GM20431 (cell line): Measurements from ENCODE around the gene KCNQ2.

Experiments used
- in situ Hi-C: fragments of 300-500 bp; cut with MseI, MboI; formaldehyde crosslinking; loops from one replicate; pipeline ENCODE4 v1.15.0; 2020; ENCODE audit warnings: low sequenced_read_pairs; ENCODE audit not compliant: unreplicated experiment

Gene KCNQ2

DNA sequence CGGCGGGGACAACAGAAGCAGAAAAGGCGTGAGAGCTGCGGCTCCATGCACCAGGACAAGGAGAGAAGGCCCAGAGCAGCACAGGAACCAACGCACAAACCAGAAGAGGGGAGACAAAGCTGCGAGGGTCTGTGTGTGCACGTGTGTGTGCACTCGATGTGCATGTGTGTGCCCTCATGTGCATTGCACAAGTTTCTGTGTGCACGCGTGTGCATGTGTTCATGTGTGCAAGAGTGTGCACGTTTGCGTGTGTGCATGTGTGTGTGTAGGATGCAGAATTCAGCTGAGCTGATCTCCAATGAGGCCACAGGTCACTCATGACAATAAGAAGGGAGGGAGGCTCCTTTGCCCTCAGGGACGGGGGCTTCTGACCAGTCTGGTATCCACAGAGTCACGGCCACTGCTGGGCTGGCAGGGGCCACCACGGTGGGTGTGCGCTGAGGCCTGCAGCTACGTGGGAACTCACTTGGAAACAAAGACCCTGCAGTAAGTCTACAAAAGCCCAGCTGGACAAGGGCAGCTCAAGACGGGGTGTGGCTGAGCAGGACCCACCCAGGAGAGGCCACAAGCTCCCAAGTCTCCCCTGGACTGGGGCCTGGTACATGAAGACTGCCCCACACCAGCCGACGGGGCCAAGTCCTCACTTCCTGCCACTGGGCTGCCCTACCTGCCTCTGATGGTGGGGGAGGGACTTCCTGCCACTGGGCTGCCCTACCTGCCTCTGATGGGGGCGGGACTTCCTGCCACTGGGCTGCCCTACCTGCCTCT is 63.2 kb downstream of the KCNQ2 start:
- in situ Hi-C loops: no loop called here

DNA sequence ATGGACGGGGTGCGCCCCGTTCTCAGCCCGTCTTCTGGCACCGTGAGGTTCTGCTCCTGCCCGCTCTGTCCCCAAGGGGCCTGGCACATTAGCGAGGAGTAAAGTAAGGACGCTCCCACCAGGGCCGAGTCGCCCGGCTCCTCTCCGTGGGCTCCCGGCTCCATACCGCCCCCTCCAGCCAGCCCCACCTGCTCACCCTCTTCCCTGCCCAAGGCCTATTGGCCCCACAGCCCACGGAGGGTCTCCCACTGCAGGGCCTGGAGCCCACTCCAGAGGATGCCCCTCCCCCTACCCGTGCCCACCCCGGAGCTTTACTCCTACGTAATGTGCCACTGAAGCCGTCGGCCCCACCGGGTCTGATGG is 63.8 kb downstream of the KCNQ2 start:
- in situ Hi-C loops: no loop called here

DNA sequence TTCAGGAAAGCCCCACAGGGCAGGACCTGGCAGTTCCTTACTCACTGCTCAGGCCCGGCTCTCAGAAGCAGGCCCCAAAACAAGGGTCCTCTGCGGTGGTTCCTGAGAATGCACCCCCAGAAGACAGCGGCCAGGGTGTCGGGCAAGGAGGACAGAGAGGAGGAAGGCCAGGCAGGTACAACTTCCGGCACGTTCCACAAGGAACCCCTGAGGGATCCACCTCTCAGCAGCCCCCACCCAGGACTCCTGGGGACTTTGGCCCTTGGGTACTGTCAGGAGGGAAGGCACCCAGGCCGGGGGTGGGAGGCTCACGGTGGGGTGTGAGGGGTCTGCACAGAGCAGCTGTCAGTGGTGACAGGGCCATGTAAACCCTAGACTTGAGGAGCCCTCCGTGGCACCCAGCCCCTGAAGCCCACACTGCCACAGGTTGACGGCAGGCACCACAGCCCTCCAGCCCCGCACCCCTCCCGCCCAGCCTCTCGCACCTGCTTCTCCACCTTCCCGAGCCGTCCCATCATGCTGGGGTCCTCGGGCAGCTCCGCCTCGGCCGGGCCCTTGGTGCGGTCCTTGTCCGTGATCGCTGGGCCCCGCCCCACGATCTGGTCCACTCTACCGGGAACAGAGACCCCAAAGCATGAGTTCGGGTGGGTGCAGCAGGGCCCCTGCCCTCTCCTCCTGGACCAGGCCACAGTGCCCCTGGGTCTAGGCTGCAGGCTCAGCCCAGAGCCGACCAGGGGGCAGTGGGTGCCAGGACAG is 64.3 kb downstream of the KCNQ2 start:
- in situ Hi-C loops: no loop called here

DNA sequence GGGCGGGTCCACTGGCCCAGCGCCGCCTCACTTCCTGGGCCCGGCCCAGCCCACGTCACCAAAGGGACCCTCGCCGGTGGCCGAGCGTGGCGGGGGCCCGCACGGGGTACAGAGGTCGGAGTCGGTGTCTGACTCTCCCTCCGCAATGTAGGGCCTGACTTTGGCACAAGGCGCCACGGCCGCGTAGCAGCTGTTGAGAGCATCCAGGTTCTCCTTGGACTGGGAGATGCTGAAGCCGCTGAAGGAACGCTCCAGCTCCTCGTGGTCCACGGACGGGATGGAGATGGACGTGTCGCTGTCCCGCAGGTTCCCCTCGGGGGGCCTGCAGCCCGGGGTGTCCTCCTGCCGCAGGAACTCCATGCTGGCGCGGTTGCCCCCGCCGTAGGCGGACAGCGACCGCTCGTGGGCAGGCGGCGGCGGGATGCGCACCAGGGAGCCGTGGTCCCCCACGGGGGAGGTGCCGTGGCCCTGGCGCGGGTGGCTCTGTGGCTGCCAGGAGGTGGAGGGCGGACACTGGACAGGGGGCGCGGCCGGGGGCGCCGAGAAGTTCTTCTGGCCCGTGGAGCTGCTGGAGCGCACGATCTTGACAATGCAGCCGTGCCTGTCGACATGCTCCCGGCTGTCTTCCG is 65.7 kb downstream of the KCNQ2 start:
- in situ Hi-C loops: no loop called here

DNA sequence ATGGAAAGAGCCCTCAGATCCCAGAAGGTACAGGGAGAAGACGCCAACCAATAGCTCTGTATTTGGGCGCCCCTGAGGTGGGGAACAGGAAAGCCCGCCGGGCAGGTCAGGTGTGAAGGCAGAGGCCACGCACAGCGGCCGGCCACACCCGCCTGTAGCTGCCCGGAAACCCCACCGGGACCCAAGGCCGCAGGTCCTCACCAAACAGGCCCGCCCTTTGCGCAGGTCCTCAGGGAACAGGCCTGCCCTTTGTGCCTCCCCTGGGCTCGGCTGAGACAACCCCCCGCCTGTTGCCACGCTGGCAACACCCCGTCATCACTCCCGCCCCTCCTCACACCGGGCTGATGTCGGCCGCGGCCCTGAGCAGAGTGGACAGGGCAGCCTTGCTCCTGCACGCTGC is 66.4 kb downstream of the KCNQ2 start:
- in situ Hi-C loops: no loop called here

DNA sequence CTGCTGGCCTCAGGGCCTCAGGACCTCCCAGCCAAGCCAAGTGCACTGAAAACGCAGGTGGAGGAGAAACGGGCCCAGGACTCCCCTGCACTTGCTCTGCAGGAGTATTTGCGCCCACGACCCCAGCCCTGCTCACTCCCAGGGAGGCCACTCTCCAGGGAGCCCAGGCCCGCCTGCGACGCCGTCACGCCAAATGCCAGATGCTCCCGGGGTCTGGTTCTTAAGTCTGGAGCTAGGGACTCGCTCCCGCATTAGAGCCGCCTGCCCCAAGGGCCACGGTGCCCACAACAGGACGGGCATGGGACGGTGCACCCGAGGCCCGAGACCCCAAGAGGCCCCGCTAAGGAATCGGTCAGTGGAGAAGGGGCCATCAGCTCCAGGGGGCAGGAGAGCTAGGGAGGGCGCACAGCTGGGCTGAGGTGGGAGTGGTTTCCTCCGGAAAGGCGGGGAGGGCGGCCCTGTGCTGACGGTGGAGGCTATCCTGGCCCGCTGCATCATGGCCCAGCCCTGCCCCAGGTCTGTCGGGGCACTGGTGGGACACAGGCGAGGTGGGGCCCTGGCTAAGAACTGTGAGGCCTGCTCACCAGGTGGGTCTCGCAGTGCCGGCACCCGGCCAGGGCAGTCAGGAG is 67.2 kb downstream of the KCNQ2 start:
- in situ Hi-C loops: no loop called here

DNA sequence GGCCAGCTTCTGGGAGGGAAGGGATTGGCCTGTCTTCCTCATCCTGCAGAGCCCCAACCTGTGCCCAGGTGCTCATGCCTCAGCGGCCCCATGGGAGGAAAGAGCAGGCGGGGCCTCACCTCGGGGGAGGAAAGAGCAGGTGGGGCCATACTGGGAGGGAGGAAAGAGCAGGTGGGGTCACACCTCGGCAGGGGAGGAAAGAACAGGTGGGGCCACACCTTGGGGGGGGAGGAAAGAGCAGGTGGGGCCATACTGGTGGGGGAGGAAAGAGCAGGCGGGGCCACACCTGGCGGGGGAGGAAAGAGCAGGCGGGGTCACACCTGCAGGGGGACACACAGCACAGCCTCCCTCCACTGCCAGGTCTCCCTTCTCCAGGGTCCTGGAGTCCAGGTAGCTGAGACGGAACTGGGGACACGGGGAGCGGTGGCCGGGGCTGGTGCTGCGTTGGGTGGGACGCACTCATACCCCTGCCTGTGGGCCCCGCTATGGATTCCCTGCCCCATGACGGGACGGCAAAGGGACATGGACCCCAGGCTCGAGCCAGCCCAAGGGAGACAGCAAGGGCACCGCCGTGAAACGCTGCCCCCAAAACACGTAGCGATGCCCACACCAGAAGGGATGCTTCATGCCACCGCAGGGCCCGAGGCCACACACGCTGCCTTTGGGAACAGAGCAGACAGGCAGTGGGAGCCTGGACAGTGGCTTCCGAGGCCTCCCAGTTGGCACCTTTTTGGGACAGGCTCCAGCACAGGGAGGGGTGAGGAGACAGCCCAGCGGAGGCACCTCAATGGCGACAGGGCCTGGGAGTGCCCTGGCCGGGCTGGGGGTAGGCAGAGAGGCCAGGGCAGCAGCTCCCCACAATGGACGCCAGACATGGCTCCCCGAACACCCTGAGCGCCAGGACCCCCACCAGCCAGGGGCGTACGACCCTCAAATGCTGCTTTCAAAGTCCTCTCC is 68.0 kb downstream of the KCNQ2 start:
- in situ Hi-C loops: no loop called here

DNA sequence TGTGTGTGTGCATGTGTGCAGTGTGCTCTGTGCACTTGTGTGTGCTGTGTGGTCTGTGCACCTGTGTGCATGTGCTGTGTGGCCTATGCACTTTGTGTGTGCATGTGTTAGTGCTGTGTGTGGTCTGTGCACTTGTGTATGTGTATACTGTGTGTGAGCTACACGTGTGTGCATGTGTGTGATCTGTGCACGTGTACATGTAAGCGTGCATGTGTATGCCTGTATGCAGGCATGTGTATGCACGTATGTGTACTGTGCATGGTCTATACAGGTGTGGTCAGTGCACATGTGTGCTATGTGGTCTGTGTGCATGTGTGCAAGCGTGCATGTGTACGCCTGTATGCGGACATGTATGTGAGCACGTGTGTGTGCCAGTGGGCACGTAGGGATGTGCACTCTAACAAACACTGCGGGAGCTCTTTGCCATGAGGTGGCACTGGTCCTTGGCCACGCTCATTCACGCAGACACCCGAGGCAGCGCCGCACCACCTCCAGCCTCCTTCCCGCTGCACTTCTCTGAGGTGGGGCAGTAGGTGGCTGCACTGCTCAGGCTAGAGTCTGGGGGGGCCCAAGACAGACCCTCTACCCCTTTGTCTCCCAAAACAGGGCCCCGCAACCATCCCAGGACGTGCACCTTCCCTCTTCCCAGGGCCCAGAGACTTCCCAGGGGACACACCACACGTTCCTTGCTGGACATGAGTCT is 68.9 kb downstream of the KCNQ2 start:
- in situ Hi-C loops: no loop called here

DNA sequence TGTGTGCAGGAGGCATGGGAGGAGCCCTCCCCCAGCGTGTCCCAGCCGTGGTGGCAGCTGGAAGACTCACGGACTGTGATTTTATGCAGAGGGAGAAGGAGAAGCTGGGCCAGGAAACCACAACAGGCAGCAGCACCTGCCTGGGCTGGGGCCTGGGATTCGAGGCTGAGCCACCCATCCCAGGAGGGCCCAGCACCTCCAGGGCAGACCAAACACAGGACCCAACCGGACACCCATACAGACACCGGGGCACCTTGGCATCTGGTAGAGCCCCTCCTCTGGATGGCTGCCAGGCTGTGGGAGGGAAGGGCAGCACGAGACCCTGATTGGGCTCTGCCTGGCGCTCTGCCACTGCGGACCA is 69.6 kb downstream of the KCNQ2 start:
- in situ Hi-C loops: no loop called here

DNA sequence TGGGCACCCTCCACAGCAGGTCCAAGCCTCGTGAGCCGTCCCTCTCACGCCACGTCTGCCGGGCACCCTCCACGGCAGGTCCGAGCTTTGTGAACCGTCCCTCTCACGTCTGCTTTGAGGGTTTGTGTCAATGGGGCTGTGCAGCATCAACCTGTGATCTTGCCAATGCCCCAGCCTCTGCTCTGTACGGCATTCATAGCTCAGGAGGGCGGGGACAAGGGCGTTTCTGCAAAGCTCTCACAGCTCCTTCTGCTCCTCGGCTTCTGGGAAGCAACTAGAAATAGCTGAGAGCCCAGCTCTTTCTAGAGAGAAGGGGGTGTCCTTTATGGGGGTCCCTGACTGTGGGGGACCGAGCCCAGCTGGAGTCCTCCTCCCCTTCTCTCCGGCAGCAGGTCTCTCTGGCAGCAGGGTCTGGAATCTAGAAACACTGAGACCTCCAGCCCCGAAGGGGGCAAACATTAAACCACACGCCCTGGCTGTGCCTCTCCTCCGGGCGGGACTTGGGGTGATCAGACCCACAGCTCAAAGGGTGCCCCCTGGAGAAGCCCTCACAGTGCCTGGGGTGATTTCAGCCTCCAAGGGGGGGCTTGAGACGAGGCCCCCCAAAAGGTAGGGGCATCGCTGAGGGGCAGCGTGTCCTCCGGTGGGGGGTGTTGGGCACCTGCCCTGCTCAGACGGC is 70.1 kb downstream of the KCNQ2 start:
- in situ Hi-C loops: no loop called here

DNA sequence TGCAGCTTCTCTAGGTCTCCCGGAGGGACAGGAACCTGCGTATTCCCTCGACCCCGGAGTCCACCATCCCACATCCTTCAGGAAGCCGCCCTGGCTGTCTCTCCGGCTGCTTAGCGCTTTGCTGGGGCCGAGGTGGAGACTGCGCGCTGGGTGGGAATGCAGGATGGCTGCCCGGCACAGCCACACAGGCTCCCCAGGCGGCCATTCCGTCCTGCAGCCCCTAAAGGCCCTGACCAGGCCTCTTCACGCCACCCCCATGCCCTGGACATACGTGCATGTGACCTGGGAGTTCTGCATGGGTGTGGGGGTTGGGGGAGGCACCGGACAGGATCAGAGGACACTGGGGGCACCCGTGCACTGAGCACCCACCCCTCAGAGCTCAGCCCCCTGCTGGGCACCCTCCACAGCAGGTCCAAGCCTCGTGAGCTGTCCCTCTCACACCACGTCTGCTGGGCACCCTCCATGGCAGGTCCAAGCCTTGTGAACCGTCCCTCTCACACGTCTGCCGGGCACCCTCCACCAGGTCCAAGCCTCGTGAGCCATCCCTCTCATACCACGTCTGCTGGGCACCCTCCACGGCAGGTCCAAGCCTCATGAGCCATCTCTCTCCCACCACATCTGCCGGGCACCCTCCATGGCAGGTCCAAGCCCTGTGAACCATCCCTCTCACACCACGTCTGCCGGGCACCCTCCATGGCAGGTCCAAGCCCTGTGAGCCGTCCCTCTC is 70.9 kb downstream of the KCNQ2 start:
- in situ Hi-C loops: no loop called here

DNA sequence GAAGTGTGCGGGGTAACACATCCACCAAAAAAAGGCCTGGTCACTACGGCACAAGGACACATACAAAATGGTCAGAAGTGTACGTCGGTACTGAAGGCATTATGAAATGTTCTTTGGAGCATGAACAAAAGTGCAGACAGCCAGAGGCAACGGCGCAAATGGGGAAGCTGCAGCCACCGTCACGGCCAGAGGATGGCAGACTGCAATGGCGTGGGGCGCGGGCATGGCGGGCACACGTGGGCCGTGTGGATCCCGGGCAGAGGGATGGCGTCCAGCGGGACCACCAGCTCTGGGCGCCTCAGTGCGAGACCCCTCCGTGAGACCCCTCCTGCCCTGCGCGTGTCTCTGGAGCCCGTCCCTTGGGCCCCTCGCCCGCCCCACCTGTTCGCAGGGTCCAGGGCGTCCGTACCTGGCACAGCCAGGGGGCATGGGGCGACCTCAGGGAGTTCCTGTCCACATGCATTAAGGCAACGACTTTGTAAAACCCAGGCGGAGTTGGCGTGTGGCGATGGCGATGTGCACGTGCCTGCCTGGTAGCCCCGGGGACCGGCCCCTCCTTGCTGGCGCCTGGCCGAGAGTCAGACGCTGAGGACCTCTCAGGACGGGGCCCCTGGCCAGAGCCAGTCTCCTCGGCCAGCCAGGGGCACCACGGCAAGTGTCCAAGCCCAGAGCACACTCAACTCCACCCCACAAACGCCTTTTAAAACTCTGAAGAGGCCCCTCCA is 71.8 kb downstream of the KCNQ2 start:
- in situ Hi-C loops: no loop called here

DNA sequence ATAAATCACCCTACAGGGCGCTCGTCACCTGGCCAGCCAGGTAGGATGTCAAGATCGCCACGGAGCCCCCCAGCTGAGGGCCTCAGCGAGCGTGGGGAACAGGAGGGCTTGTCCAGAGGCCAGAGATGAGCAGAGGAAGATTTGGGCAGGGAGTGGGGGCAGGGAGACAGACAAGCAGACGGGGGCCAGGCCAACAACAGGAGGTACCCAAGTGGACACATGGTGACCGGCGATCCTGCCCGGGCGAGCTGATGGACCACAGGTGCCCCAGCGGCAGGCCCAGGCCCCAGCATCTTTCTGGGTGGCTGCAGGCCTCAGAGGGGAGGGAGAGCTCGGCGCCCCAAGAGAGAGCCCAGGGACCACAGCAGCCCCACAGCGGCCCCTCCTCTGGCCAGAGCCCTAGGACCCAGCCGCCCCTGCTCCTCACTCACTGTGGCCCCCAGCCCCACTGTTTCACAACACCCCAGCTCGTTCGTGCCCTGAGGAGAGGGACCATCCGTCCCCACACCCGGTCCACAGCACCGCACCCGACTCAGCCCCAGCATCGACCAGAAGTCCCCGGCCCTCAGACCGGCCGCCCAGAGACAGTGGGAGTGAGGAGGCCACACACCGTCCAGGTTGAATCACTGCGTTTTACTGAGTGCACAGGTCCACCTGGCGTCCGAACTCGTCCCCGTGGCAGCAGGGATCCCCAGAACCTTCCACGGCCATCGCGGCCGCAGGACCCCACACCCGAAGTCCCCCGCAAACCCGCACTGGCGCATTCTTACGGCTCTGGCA is 72.7 kb downstream of the KCNQ2 start:
- in situ Hi-C loops: no loop called here

DNA sequence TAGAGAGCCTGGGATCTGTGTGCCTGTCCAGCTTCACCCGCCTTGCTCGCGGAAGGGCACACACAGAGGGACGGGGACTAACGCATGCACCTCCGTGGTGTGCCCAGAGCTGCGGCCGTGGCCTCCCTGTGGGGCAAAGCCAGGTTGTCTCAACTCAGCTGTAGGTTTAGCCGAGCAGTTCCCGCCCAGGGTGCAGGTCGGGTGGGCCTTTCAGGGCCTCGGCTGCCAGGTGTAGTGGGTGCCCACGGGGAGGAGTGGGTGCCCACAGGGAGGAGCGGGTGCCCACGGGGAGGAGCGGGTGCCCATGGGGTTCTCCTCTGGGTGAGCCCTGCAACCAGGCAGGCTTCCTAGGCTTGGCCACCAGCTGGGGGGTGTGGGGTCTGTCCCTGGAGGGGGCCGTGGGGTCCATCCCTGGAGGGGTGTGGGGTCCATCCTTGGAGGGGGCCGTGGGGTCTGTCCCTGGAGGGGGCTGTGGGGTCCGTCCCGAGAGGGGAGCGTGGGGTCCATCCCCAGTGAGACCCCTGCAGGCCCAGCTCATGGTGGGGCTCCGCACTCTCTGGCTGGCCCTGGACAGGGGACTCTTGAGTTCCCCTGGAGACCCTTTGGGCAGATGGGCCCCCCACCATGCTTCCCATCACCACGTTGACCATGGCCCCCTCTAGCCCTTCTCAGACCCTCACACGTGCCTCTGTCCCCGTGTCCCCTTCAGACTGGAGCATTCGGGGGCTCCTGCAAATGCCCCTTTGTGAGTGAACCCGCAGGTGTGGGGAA is 73.5 kb downstream of the KCNQ2 start:
- in situ Hi-C loops: no loop called here

DNA sequence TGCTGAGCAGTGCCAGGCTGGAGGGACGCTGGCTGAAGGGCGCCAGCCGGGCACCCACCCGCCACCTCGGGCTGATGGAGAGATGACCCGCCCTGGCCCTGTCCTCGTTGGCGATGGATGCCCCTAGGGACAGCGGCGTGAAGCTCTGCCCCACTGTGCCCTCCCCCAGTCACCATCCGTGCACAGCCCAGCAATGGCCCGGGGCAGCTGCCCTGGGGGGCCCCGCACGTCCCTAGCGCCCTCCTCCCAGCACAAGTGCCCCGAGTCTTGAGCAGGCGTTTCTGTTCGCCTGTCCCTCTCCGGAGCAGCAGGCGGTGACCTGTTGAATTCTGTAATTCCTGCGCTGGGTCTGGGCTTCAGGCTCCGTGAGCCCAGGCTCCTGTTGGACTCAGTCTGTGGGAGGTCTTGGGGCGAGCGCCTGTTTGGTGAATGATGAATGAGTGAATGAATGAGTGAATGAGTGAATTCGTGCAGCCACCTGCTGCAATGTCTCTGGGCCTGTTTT is 74.5 kb downstream of the KCNQ2 start:
- in situ Hi-C loops: no loop called here
